ENCODE measurements around the gene MAP3K7. TPM values are rescaled to one million over a fixed set of nuclear protein-coding genes. Genes with fewer than 3 reads are reported as not detected.

MAP3K7 gene
- total and polyA plus RNA-seq, 2 donors from 2014 or later: 14.8 to 25.7 TPM

GRCh38 chr6:90559931-90560330, 26.9 kb downstream of the MAP3K7 start:
- intact Hi-C loops (cut with DNase I): no loop called here
- no peak overlapping the region for H3K9ac ChIP-seq (ENCODE audit: low read length in 3 of 3)
- H3K9me3 ChIP-seq (ENCODE audit: control insufficient read depth in 2 of 3, insufficient read depth in 1 of 3, low read length in 3 of 3): no peaks in the 10 kb centered on the region
- FAIRE-seq (no peak), DNase-seq (no peak)
- H3K27ac ChIP-seq (ENCODE audit: low read depth in 2 of 2, low read length in 2 of 2): no peak overlapping the region
- TF ChIP-seq CTCF (IDR thresholded peaks at IDR 0.05; ENCODE audit: borderline replicate concordance, extremely low read depth, insufficient read depth): no peak
- peaks cover 6 to 19% (median 14%) of the 10 kb centered on the region in 3 donors for H3K36me3 ChIP-seq (ENCODE audit: control insufficient read depth in 2 of 3, insufficient read depth in 3 of 3, low read length in 3 of 3)
- no peak overlapping the region for H3K4me3 ChIP-seq (ENCODE audit: low read length in 3 of 3)
- no peaks in the 10 kb centered on the region for H3K4me1 ChIP-seq (ENCODE audit: control insufficient read depth in 2 of 3, insufficient read depth in 2 of 3, low read depth in 1 of 3, low read length in 3 of 3)
- no peaks in the 10 kb centered on the region for H3K27me3 ChIP-seq (ENCODE audit: control insufficient read depth, insufficient read depth, low read length)

GRCh38 chr6:90557006-90557405, 29.9 kb downstream of the MAP3K7 start:
- Histone ChIP-seq H3K36me3 (ENCODE audit: control insufficient read depth in 2 of 3, insufficient read depth in 3 of 3, low read length in 3 of 3) (peaks cover 6 to 33% (median 22%) of the 10 kb centered on the region in 3 donors), H3K4me3 (ENCODE audit: low read length in 3 of 3) (no peak overlapping the region), H3K9me3 (ENCODE audit: control insufficient read depth in 2 of 3, insufficient read depth in 1 of 3, low read length in 3 of 3) (no peaks in the 10 kb centered on the region), H3K9ac (ENCODE audit: low read length in 3 of 3) (no peak overlapping the region), H3K27me3 (ENCODE audit: control insufficient read depth, insufficient read depth, low read length) (no peaks in the 10 kb centered on the region), H3K4me1 (ENCODE audit: control insufficient read depth in 2 of 3, insufficient read depth in 2 of 3, low read depth in 1 of 3, low read length in 3 of 3) (no peaks in the 10 kb centered on the region), H3K27ac (ENCODE audit: low read depth in 2 of 2, low read length in 2 of 2) (no peak overlapping the region)
- intact Hi-C loops (cut with DNase I): no loop called here
- no peak for DNase-seq
- no peak for TF ChIP-seq CTCF (IDR thresholded peaks at IDR 0.05; ENCODE audit: borderline replicate concordance, extremely low read depth, insufficient read depth)
- no peak for FAIRE-seq

DNA sequence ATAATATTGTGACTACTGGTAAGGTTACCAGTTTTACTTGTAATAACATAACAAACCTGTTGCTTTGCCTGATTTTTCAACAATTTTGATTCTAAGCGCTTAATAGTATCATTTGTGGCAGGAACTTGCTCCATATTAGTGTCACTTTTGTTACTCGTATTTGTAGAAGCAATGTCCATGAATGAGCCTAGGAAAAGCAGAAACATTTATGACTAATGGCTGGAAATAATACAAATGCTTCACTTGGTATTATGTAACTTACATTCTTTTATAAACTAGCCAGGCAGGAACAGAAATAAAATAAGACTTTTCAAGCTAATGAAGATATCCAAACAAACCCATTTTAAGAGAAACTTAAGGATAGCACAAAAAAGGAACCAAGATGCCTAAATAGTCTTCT, 38.9 kb downstream of the MAP3K7 start:
- Histone ChIP-seq H3K27ac (ENCODE audit: low read depth in 2 of 2, low read length in 2 of 2) (no peak overlapping the region), H3K9me3 (ENCODE audit: control insufficient read depth in 2 of 3, insufficient read depth in 1 of 3, low read length in 3 of 3) (no peaks in the 10 kb centered on the region), H3K4me3 (ENCODE audit: low read length in 3 of 3) (no peak overlapping the region), H3K4me1 (ENCODE audit: control insufficient read depth in 2 of 3, insufficient read depth in 2 of 3, low read depth in 1 of 3, low read length in 3 of 3) (no peaks in the 10 kb centered on the region), H3K9ac (ENCODE audit: low read length in 3 of 3) (no peak overlapping the region), H3K27me3 (ENCODE audit: control insufficient read depth, insufficient read depth, low read length) (no peaks in the 10 kb centered on the region), H3K36me3 (ENCODE audit: control insufficient read depth in 2 of 3, insufficient read depth in 3 of 3, low read length in 3 of 3) (peaks cover 13 to 41% (median 31%) of the 10 kb centered on the region in 3 donors)
- no peak for FAIRE-seq
- DNase-seq: no peak
- no peak for TF ChIP-seq CTCF (IDR thresholded peaks at IDR 0.05; ENCODE audit: borderline replicate concordance, extremely low read depth, insufficient read depth)
- intact Hi-C loops (cut with DNase I): no loop called here

- DNase-seq (no peak), FAIRE-seq (no peak)
- peaks cover 13 to 32% (median 24%) of the 10 kb centered on the region in 3 donors for H3K36me3 ChIP-seq (ENCODE audit: control insufficient read depth in 2 of 3, insufficient read depth in 3 of 3, low read length in 3 of 3)
- H3K4me1 ChIP-seq (ENCODE audit: control insufficient read depth in 2 of 3, insufficient read depth in 2 of 3, low read depth in 1 of 3, low read length in 3 of 3): no peaks in the 10 kb centered on the region
- no peak overlapping the region for H3K4me3 ChIP-seq (ENCODE audit: low read length in 3 of 3)
- H3K27ac ChIP-seq (ENCODE audit: low read depth in 2 of 2, low read length in 2 of 2): no peak overlapping the region
- H3K9ac ChIP-seq (ENCODE audit: low read length in 3 of 3): no peak overlapping the region
- intact Hi-C loops (cut with DNase I): no loop called here
- no peaks in the 10 kb centered on the region for H3K27me3 ChIP-seq (ENCODE audit: control insufficient read depth, insufficient read depth, low read length)
- no peak for TF ChIP-seq CTCF (IDR thresholded peaks at IDR 0.05; ENCODE audit: borderline replicate concordance, extremely low read depth, insufficient read depth)
- H3K9me3 ChIP-seq (ENCODE audit: control insufficient read depth in 2 of 3, insufficient read depth in 1 of 3, low read length in 3 of 3): no peaks in the 10 kb centered on the region
These were observed 39.8 kb downstream of the MAP3K7 start for GRCh38 chr6:90547079-90547478.

All from kidney (tissue), 14 donors.